Activated naive CD4-positive, alpha-beta T cell treated with anti-CD3 and anti-CD28 coated beads, Interleukin-2, amount 50 U/mL, for 24 hours (primary cell): ENCODE measurements around the gene RHOJ.
"Not testable (repeated sequence)": the region's sequence is repeated elsewhere in the genome, so short reads cannot be mapped to it uniquely, and the experiment has no call there.

Experiments used
- H3K27ac Mint-ChIP-seq: one replicate; pipeline ENCODE4 v1.8.0; 2021; ENCODE audit warnings: mild to moderate bottlenecking, mixed read lengths
- H3K27me3 Mint-ChIP-seq: one replicate; pipeline ENCODE4 v1.8.0; 2021; ENCODE audit warnings: mixed read lengths
- H3K36me3 Mint-ChIP-seq: one replicate; pipeline ENCODE4 v1.8.0; 2021; ENCODE audit warnings: mixed read lengths
- H3K4me1 Mint-ChIP-seq: one replicate; pipeline ENCODE4 v1.8.0; 2021; ENCODE audit warnings: mixed read lengths
- H3K4me3 Mint-ChIP-seq: one replicate; pipeline ENCODE4 v1.8.0; 2021; ENCODE audit warnings: mild to moderate bottlenecking, mixed read lengths
- H3K9me3 Mint-ChIP-seq: one replicate; pipeline ENCODE4 v1.8.0; 2021; ENCODE audit warnings: mixed read lengths

RHOJ gene

GRCh38 chr14:63273717-63274655 is 69.7 kb downstream of the RHOJ start:
- no peaks in the 10 kb centered on the region for H3K36me3 Mint-ChIP-seq
- H3K4me3 Mint-ChIP-seq = no peak overlapping the region
- H3K27me3 Mint-ChIP-seq = no peaks in the 10 kb centered on the region
- no peaks in the 10 kb centered on the region for H3K9me3 Mint-ChIP-seq
- H3K27ac Mint-ChIP-seq = no peak overlapping the region
- H3K4me1 Mint-ChIP-seq = no peaks in the 10 kb centered on the region

GRCh38 chr14:63275611-63276010 is 71.4 kb downstream of the RHOJ start:
- no peaks in the 10 kb centered on the region for H3K4me1 Mint-ChIP-seq
- no peak overlapping the region for H3K4me3 Mint-ChIP-seq
- no peak overlapping the region for H3K27ac Mint-ChIP-seq
- H3K36me3 Mint-ChIP-seq = no peaks in the 10 kb centered on the region
- H3K9me3 Mint-ChIP-seq = no peaks in the 10 kb centered on the region
- H3K27me3 Mint-ChIP-seq = no peaks in the 10 kb centered on the region

- Mint-ChIP-seq H3K4me3 (no peak overlapping the region), H3K4me1 (no peaks in the 10 kb centered on the region), H3K9me3 (no peaks in the 10 kb centered on the region), H3K27ac (no peak overlapping the region), H3K36me3 (no peaks in the 10 kb centered on the region), H3K27me3 (peaks cover 3% of the 10 kb centered on the region)
These were observed 71.8 kb downstream of the RHOJ start for GRCh38 chr14:63276016-63276415.

- Mint-ChIP-seq H3K27ac (no peak overlapping the region), H3K9me3 (no peaks in the 10 kb centered on the region), H3K36me3 (no peaks in the 10 kb centered on the region), H3K4me1 (no peaks in the 10 kb centered on the region), H3K4me3 (no peak overlapping the region), H3K27me3 (peaks cover 4% of the 10 kb centered on the region)
These were observed 72.5 kb downstream of the RHOJ start for GRCh38 chr14:63276492-63277342.

GRCh38 chr14:63277591-63278183 is 73.4 kb downstream of the RHOJ start:
- Mint-ChIP-seq H3K36me3 (no peaks in the 10 kb centered on the region), H3K9me3 (no peaks in the 10 kb centered on the region), H3K4me3 (no peak overlapping the region), H3K27me3 (peaks cover 4% of the 10 kb centered on the region), H3K4me1 (no peaks in the 10 kb centered on the region), H3K27ac (no peak overlapping the region)

- not testable (repeated sequence) for H3K36me3 Mint-ChIP-seq, H3K9me3 Mint-ChIP-seq, H3K4me3 Mint-ChIP-seq, H3K27me3 Mint-ChIP-seq, H3K4me1 Mint-ChIP-seq, H3K27ac Mint-ChIP-seq
These were observed 75.7 kb downstream of the RHOJ start for GRCh38 chr14:63279933-63280332.

GRCh38 chr14:63282997-63283883 is 79.0 kb downstream of the RHOJ start:
- Mint-ChIP-seq H3K9me3 (no peaks in the 10 kb centered on the region), H3K36me3 (no peaks in the 10 kb centered on the region), H3K4me1 (no peaks in the 10 kb centered on the region), H3K27me3 (peaks cover 4% of the 10 kb centered on the region), H3K4me3 (no peak overlapping the region), H3K27ac (no peak overlapping the region)

- Mint-ChIP-seq H3K27me3 (peaks cover 4% of the 10 kb centered on the region), H3K4me1 (no peaks in the 10 kb centered on the region), H3K36me3 (no peaks in the 10 kb centered on the region), H3K4me3 (no peak overlapping the region), H3K27ac (no peak overlapping the region), H3K9me3 (no peaks in the 10 kb centered on the region)
These were observed 79.6 kb downstream of the RHOJ start for GRCh38 chr14:63283884-63284248.

GRCh38 chr14:63286071-63286470 is 81.8 kb downstream of the RHOJ start:
- peaks cover 2% of the 10 kb centered on the region for H3K27me3 Mint-ChIP-seq
- H3K4me3 Mint-ChIP-seq = no peak overlapping the region
- H3K36me3 Mint-ChIP-seq = no peaks in the 10 kb centered on the region
- H3K4me1 Mint-ChIP-seq = no peaks in the 10 kb centered on the region
- no peak overlapping the region for H3K27ac Mint-ChIP-seq
- H3K9me3 Mint-ChIP-seq = no peaks in the 10 kb centered on the region

- Mint-ChIP-seq H3K9me3 (no peaks in the 10 kb centered on the region), H3K4me1 (no peaks in the 10 kb centered on the region), H3K36me3 (no peaks in the 10 kb centered on the region), H3K27ac (no peak overlapping the region), H3K4me3 (no peak overlapping the region), H3K27me3 (peaks cover 3% of the 10 kb centered on the region)
These were observed 83.6 kb downstream of the RHOJ start for GRCh38 chr14:63287666-63288483.

- Mint-ChIP-seq H3K4me1 (no peaks in the 10 kb centered on the region), H3K36me3 (no peaks in the 10 kb centered on the region), H3K9me3 (no peaks in the 10 kb centered on the region), H3K27ac (no peak overlapping the region), H3K4me3 (no peak overlapping the region), H3K27me3 (peaks cover 3% of the 10 kb centered on the region)
These were observed 84.6 kb downstream of the RHOJ start for GRCh38 chr14:63288853-63289252.

GRCh38 chr14:63290741-63291430 is 86.6 kb downstream of the RHOJ start:
- H3K36me3 Mint-ChIP-seq = peaks cover 3% of the 10 kb centered on the region
- no peaks in the 10 kb centered on the region for H3K9me3 Mint-ChIP-seq
- no peak overlapping the region for H3K4me3 Mint-ChIP-seq
- H3K4me1 Mint-ChIP-seq = peaks cover 3% of the 10 kb centered on the region
- no peak overlapping the region for H3K27ac Mint-ChIP-seq
- H3K27me3 Mint-ChIP-seq = peaks cover 8% of the 10 kb centered on the region

- Mint-ChIP-seq H3K36me3 (peaks cover 3% of the 10 kb centered on the region), H3K9me3 (no peaks in the 10 kb centered on the region), H3K4me3 (no peak overlapping the region), H3K27ac (no peak overlapping the region), H3K27me3 (peaks cover 8% of the 10 kb centered on the region), H3K4me1 (peaks cover 3% of the 10 kb centered on the region)
These were observed 88.6 kb downstream of the RHOJ start for GRCh38 chr14:63292805-63293204.

- Mint-ChIP-seq H3K27ac (no peak overlapping the region), H3K36me3 (peaks cover 3% of the 10 kb centered on the region), H3K4me3 (no peak overlapping the region), H3K27me3 (peaks cover 7% of the 10 kb centered on the region), H3K9me3 (no peaks in the 10 kb centered on the region), H3K4me1 (peaks cover 3% of the 10 kb centered on the region)
These were observed 91.0 kb downstream of the RHOJ start for GRCh38 chr14:63295231-63295685.
